Stimulated activated CD4-positive, alpha-beta T cell treated with anti-CD3 and anti-CD28 coated beads, Interleukin-2, amount 100 ng/mL, for 24 hours (primary cell): ENCODE results near the gene PAX4.

Source experiments
- DNase-seq, 2 donors: peaks; one replicate each; pipeline ENCODE4 v3.0.0-alpha.2; 2020

PAX4 gene

GRCh38 chr7:127628445-127628844 lies 10.5 kb upstream of the PAX4 start:
- no peak for DNase-seq

- no peak for DNase-seq
Measured at GRCh38 chr7:127625331-127625730, 7.4 kb upstream of the PAX4 start.

GRCh38 chr7:127620406-127621233 lies 2.7 kb upstream of the PAX4 start:
- no peak for DNase-seq

DNA sequence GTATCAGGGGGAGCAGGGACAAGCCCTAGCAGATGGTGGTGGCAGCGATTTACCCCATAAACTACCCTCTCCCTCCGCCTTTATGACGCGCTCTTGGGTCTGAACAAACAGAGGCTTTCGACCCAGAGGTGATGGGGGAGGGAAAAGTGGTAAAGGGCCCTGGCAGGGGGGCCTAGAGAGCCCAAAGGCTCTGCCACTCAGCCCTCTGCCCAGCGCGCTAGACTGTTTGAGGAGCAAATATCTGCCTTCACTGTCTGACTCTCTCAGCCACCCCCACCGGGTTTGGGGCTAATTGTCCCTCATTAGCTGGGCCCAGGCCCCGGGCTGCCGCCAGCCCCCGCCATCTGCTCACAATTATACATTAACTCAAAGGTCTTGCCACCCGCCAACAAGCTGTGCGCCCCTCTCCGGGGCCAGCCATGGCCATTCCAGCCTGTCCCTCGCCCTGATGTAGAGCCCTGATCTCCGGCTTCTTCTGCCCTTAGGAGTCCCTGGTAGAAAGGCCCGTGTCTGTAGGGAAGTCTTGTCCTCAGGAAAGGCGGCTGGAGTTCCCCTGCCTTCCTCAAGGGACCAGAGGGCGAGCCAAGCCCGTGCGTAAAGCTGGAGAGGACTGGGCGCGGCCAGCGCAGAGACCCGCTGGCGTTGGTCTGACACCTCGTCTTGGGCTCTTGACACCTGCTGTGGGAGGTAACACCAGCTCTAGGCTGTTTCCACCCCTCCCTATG lies 1.9 kb upstream of the PAX4 start:
- no peak for DNase-seq

DNA sequence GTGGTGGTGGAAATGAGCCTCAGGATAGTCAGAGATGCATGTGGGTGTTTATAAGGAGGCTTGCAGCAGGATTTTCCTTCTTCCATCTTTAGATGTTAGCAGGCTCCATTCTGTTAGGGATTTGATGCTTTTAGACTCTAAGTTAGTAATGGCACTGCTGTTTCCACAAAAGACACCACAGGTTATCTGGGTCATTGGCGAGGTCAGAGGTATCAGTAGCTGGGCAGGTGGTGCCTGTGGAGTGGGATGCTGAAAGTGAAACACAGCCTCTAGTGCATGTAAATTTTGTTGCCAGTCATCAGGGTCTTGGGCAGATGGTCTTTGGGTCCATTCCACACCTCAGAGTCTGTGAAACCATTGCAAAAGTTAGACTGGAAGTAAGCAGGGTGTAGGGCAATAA lies 833 bp upstream of the PAX4 start:
- DNase-seq = no peak

DNA sequence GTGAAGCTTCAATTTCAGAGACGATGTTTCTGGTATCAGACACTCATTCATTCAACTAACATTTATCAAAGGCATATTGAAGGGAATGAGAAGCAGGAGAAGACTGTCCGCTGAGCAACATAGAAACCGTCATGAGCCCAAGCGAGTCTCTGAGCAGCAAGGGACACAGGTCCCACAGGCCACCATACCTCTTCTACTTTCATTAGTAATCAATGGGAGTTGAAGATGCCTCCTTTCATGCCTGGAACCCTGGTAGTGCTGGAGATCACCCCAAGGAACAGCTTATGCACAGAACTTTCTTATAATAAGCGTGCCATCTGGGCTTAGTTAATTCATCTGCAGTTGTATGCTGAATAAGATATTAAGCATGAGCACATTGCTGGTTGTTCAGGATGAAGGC lies 1.2 kb downstream of the PAX4 start:
- no peak for DNase-seq

DNA sequence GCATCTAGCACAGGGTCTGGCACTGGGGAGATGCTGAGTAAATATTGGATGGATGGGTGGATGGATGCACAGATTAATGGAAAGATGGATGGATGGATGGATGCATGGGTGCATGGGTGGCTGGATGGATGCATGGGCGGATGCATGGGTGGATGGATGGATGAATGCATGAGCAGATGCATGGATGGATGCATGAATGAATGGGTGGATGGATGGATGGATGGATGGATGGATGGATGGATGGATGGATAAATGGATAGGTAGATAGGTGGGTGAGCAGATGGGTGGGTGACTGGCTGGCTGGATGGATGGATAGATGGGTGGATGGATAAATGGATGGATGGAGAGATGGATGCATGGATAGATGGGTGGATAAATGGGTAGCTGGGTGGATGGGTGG lies 5.7 kb downstream of the PAX4 start:
- DNase-seq = no peak

DNA sequence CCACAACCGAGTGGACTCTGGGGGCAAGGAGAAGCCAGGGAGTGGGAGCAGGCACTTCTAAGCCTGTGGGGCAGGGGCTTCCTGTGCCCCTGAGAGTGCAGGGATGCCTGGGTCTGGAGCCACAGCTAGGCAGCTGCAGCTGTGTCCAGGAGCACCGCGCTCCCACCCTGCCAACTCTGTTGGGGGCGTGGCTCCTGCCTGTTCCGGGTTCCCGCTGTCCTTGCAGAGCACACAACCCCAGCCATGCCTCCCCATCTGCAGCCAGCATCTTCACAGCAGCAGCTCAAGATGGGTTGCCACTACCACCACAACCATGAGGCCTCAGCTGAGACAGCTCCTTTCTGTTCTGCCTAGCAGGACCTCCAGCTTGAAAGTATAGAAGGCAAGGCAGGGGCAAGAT lies 8.6 kb downstream of the PAX4 start:
- DNase-seq = no peak

DNA sequence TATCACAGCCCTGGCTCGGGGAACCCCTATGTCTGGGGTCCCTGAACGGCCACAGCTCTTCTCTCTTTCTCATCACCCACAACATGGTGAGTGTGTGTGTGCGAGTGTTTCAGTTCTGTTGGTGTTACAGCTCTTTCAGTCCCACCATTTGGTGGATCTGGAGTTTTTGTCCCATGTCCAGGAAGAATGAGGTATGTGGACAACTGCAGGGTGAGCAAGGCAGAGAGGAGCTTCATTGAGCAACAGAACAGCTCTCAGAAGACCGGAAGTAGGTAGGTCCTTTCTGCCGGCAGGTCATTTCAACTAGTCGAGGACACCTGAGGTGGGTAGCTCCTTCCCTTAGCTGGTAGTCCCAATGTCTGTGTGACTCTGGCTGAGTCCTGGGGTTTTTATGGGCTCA lies 9.5 kb downstream of the PAX4 start:
- DNase-seq = no peak

GRCh38 chr7:127600885-127601284 lies 17.1 kb downstream of the PAX4 start:
- no peak for DNase-seq

DNA sequence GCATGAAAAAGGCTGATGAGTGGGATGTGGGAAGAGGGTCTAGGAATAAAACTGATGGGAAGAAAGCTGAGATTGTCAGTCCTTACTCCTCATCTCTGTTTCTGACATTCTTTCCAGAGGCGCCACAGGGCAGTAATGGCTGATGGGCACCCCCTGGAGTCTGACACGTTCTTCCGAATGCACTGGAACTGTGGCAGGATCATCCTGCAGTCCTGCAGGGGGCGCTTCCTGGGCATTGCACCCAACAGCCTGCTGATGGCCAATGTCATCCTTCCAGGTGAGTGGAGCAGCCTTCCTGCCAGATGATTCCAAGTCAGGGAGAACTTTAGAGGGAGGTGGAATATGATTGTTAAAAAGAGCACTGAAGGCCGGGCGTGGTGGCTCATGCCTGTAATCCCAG lies 19.6 kb downstream of the PAX4 start:
- DNase-seq = no peak

- no peak for DNase-seq
Measured at GRCh38 chr7:127595737-127596136, 22.2 kb downstream of the PAX4 start.

DNA sequence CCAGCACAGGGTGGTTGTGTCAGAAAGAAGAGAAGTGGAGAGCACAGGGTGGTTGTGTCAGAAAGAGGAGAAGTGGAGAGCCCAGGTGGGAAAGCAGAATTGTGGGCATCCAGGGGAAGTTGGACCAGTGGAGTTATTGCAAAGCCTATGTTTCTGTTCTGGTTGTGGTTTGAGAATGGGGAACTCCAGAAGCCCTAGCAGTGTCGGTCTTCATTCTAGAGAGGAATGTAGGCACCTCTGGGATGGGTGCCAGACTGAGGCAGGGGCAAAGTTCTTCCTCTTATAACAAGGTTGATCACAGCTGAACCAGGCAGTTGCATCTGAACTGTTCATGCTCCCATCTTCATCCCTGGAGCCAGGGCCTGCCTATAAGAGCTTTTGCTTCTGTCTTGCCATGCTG lies 23.5 kb downstream of the PAX4 start:
- no peak for DNase-seq

DNA sequence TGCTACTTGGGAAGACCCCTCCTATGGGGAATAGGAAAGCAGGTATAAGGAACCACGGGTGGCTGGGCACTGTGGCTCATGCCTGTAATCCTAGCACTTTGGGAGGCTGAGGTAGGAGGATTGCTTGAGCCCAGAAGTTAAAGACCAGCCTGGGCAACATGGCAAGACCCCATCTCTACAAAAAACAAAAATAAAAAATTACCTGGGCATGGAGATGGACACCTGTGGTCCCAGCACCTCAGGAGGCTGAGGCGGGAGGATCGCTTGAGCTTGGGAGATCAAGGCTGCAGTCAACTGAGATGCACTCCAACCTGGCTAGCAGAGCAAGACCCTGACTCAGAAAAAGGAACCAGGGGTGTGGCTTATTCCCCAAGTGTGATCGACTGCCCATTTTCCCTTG lies 25.4 kb downstream of the PAX4 start:
- DNase-seq = no peak

DNA sequence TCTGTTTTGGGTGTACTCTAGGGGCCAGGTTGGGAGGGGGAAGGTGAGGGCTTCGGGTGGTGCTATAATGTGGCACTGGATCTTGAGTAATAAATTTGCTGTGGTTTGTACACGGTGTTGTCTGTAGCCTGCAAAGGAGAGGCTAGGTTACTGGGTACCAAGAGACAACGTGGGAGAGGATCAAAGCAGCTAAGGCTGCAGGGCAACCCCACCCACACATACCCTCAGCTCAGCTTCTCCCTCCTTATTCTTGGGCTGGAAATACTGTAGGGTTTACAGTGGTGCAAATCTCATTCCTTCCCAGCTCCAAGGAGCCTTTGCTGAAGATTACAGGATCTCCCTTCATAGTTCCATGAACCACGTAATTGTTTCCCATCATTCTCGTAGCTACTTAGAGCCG lies 26.4 kb downstream of the PAX4 start:
- no peak for DNase-seq

- no peak for DNase-seq
Measured at GRCh38 chr7:127591189-127591588, 26.8 kb downstream of the PAX4 start.

DNA sequence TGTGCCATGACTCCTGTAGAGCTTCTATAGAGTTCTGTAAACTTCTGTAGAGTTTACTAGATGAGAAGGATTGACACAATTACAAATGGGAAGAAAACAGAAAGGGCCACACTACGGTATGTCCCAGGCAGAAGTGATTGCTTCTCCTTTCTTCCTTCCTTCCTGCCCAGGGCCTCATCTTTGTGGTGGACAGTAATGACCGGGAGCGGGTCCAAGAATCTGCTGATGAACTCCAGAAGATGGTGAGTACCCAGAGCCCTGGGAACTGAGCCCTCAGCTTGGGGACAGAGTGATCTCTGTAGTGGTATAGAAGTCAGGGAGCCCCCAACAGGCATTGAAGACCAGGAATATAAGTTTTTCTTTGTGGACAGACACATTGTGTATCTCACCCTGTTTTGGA lies 28.0 kb downstream of the PAX4 start:
- no peak for DNase-seq

DNA sequence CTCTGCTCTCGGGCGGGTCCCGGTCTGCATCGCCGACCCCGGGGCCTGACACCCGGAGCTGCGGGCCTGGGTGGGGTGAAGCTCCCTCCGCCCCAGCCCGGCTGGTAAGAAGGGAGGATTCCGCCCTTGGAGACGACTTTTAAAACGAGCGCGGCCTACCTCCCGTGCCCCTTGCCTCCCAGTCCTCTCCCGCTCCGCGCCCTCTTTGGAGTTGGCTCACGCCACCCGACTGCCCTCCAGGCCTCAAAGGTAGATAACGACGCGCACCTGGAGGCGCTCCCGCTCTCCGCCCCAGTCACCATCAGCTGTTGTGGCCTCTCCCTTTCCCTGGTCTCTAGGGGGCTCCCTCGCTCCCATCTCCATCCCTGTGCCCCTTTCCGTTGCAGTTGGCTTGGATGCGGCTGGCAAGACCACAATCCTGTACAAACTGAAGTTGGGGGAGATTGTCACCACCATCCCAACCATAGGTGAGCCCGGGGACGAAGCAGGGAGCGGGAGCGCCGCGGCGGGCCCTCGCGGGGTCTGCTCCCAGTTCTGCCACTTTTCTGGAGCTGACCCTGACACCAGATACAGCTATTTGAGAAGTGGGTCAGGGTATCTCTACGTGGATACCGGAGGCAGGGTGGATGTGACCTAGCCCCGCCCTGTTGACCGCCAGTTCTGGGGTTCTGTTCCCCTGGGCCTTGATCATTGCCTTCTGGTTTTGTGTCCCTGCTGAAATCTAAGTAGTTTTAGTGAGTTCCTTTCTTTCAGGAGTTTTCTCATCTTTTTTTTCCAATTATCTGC lies 29.1 kb downstream of the PAX4 start:
- peak; percentile 34 to 37 for DNase-seq

- DNase-seq = peak; percentile 90 to 91
Measured at GRCh38 chr7:127588019-127588696, 29.8 kb downstream of the PAX4 start, which contains the start of gene ARF5. ARF5 (plus strand) TSS chr7:127588411; CDS start chr7:127588499, 88 bp downstream.

DNA sequence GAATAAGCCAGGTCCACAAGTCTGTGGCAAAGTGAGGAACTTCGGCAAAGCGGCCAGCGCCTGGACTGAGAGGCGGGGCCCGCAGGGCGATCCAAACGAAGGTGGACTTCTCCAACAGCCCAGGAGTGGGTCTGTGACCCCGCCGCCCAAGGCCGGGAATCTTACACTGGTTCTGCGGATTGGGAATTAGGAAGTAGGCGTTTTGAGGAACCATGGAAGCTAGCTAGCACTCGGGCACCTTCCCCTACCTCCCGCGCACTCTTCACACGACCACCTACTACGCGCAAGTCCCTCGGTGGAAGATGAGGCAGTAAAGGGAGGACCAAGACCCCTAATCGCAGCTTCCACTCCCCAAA lies 30.3 kb downstream of the PAX4 start:
- no peak for DNase-seq

GRCh38 chr7:127586346-127586745 lies 31.6 kb downstream of the PAX4 start:
- DNase-seq = no peak

- peak; percentile 95 to 96 for DNase-seq
Measured at GRCh38 chr7:127585044-127585953, 32.6 kb downstream of the PAX4 start, which contains the start of gene GCC1. GCC1 (minus strand) TSS chr7:127585596; CDS start chr7:127585182, 414 bp downstream.
